GM23338 (cell line): ENCODE data around the gene APMAP.

Experiments used
- CREB1 ChIP-seq: fragments of 250-450 bp; sonication (Bioruptor Pico); IDR thresholded peaks from 2 replicates; pipeline ENCODE4 v1.5.0; 2020; ENCODE audit warnings: low read depth, mild to moderate bottlenecking, moderate library complexity
- EZH2 ChIP-seq: fragments of 200-600 bp; sonication (generic); IDR thresholded peaks from one replicate; pipeline ENCODE4 v1.8.0; 2017; ENCODE audit warnings: antibody characterized with exemption, mild to moderate bottlenecking, low read depth; ENCODE audit not compliant: unreplicated experiment
- EZH2phosphoT487 ChIP-seq: fragments of 200-600 bp; sonication (generic); IDR thresholded peaks from one replicate; pipeline ENCODE4 v1.8.1; 2018; ENCODE audit warnings: antibody characterized with exemption; ENCODE audit not compliant: unreplicated experiment
- JUNB ChIP-seq: IDR thresholded peaks from one replicate; pipeline ENCODE4 v1.6.1; 2016; ENCODE audit warnings: antibody characterized with exemption; ENCODE audit not compliant: unreplicated experiment
- NANOG ChIP-seq: IDR thresholded peaks from 2 replicates; pipeline ENCODE4 v1.6.1; 2016; ENCODE audit warnings: antibody characterized with exemption, borderline replicate concordance
- POLR2AphosphoS5 ChIP-seq: IDR thresholded peaks from 2 replicates; pipeline ENCODE4 v1.6.1; 2016; ENCODE audit warnings: antibody characterized with exemption, low read depth
- ZNF114 ChIP-seq: fragments of 250-450 bp; sonication (Bioruptor Pico); IDR thresholded peaks from 2 replicates; pipeline ENCODE4 v1.5.0; 2020; ENCODE audit warnings: mild to moderate bottlenecking, moderate library complexity
- ZNF331 ChIP-seq: fragments of 250-450 bp; sonication (Bioruptor Pico); IDR thresholded peaks from 2 replicates; pipeline ENCODE4 v1.5.0; 2020; ENCODE audit warnings: low read depth, mild to moderate bottlenecking, moderate library complexity
- ZNF462 ChIP-seq: fragments of 250-450 bp; sonication (Bioruptor Pico); IDR thresholded peaks from 2 replicates; pipeline ENCODE4 v1.5.0; 2020; ENCODE audit warnings: mild to moderate bottlenecking, moderate library complexity
- TF ChIP-seq, protein P1 (sequence below), 2 experiments: fragments of 200-600 bp in 1 of 2; sonication (generic) in 1 of 2; conservative IDR thresholded peaks; 2 replicates each; pipeline versions ENCODE4 v1.5.1 to v1.6.1; 2016 to 2017; ENCODE audit warnings: antibody characterized with exemption in 2 of 2, low read depth in 2 of 2, mild to moderate bottlenecking in 2 of 2, moderate library complexity in 1 of 2
- TF ChIP-seq, protein P2 (sequence below): IDR thresholded peaks from 2 replicates; pipeline ENCODE4 v1.6.1; 2016; ENCODE audit warnings: antibody characterized with exemption
- TF ChIP-seq, protein P3 (sequence below): IDR thresholded peaks from one replicate; pipeline ENCODE4 v1.6.1; 2018; ENCODE audit warnings: antibody characterized with exemption; ENCODE audit not compliant: unreplicated experiment

DNA sequence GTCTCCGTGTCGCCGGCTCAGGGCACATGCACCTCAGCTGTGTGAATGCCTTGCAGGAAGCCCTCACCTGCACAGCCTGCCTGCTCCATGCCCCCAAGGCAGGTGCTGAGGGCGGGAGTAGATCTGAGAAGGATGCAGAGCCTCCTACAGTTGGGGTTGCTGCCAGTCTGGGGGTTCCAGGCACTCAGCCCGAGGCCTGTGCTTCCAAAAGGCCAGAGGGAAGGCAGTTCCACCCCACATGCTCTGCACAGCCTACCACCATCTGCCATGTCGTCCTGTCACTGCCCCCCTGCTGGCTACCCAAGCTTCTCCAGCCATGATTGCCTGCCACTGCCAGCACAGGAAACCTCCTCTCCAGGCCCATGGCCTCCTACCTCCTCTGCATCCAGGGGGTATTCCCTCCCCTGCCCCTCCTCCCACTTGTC, 46.1 kb upstream of the APMAP start:
- TF ChIP-seq EZH2 (no peak), POLR2AphosphoS5 (no peak), EZH2phosphoT487 (no peak), CREB1 (no peak), JUNB (no peak), ZNF331 (CRISPR knock-in tag) (no peak), NANOG (no peak), ZNF462 (CRISPR knock-in tag) (no peak), ZNF114 (CRISPR knock-in tag) (no peak)
- TF ChIP-seq, protein P1, sequence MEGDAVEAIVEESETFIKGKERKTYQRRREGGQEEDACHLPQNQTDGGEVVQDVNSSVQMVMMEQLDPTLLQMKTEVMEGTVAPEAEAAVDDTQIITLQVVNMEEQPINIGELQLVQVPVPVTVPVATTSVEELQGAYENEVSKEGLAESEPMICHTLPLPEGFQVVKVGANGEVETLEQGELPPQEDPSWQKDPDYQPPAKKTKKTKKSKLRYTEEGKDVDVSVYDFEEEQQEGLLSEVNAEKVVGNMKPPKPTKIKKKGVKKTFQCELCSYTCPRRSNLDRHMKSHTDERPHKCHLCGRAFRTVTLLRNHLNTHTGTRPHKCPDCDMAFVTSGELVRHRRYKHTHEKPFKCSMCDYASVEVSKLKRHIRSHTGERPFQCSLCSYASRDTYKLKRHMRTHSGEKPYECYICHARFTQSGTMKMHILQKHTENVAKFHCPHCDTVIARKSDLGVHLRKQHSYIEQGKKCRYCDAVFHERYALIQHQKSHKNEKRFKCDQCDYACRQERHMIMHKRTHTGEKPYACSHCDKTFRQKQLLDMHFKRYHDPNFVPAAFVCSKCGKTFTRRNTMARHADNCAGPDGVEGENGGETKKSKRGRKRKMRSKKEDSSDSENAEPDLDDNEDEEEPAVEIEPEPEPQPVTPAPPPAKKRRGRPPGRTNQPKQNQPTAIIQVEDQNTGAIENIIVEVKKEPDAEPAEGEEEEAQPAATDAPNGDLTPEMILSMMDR (conservative IDR thresholded peaks at IDR 0.05; ENCODE audit: low read depth in 2 of 2), result no peak
- TF ChIP-seq, protein P2, sequence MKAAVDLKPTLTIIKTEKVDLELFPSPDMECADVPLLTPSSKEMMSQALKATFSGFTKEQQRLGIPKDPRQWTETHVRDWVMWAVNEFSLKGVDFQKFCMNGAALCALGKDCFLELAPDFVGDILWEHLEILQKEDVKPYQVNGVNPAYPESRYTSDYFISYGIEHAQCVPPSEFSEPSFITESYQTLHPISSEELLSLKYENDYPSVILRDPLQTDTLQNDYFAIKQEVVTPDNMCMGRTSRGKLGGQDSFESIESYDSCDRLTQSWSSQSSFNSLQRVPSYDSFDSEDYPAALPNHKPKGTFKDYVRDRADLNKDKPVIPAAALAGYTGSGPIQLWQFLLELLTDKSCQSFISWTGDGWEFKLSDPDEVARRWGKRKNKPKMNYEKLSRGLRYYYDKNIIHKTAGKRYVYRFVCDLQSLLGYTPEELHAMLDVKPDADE, result no peak
- TF ChIP-seq, protein P3, sequence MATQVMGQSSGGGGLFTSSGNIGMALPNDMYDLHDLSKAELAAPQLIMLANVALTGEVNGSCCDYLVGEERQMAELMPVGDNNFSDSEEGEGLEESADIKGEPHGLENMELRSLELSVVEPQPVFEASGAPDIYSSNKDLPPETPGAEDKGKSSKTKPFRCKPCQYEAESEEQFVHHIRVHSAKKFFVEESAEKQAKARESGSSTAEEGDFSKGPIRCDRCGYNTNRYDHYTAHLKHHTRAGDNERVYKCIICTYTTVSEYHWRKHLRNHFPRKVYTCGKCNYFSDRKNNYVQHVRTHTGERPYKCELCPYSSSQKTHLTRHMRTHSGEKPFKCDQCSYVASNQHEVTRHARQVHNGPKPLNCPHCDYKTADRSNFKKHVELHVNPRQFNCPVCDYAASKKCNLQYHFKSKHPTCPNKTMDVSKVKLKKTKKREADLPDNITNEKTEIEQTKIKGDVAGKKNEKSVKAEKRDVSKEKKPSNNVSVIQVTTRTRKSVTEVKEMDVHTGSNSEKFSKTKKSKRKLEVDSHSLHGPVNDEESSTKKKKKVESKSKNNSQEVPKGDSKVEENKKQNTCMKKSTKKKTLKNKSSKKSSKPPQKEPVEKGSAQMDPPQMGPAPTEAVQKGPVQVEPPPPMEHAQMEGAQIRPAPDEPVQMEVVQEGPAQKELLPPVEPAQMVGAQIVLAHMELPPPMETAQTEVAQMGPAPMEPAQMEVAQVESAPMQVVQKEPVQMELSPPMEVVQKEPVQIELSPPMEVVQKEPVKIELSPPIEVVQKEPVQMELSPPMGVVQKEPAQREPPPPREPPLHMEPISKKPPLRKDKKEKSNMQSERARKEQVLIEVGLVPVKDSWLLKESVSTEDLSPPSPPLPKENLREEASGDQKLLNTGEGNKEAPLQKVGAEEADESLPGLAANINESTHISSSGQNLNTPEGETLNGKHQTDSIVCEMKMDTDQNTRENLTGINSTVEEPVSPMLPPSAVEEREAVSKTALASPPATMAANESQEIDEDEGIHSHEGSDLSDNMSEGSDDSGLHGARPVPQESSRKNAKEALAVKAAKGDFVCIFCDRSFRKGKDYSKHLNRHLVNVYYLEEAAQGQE, result no peak
